Neural cell (in vitro differentiated cells): ENCODE data around the gene NT5DC4. TPM values are rescaled to one million over a fixed set of nuclear protein-coding genes. Genes with fewer than 3 reads are reported as not detected.

Experiments
- H2AFZ ChIP-seq: fragments of 200-600, 300-800 bp; sonication (generic), shearing (Covaris generic); 2 replicates; pipeline ENCODE4 v1.6.0; 2014; ENCODE audit warnings: low read depth, mild to moderate bottlenecking, antibody characterized with exemption, low read length, moderate library complexity
- H3F3A ChIP-seq: fragments of 200-600 bp; shearing (Covaris generic); 2 replicates; pipeline ENCODE4 v1.6.1; 2016; ENCODE audit warnings: mild to moderate bottlenecking, moderate library complexity, mixed read lengths, antibody characterized with exemption, low read length; ENCODE audit not compliant: insufficient read depth, poor library complexity, severe bottlenecking
- H3K27ac ChIP-seq: fragments of 200-600, 300-800 bp; sonication (generic), shearing (Covaris generic); 2 replicates; pipeline ENCODE4 v1.5.1; 2014; ENCODE audit warnings: mild to moderate bottlenecking, low read length, moderate library complexity
- H3K27me3 ChIP-seq: fragments of 300-800, 200-600 bp; sonication (generic), shearing (Covaris generic); 2 replicates; pipeline ENCODE4 v1.6.0; 2014; ENCODE audit warnings: mild to moderate bottlenecking, low read depth, low read length, moderate library complexity; ENCODE audit not compliant: insufficient read depth
- H3K36me3 ChIP-seq: fragments of 300-800, 200-600 bp; sonication (generic), shearing (Covaris generic); 2 replicates; pipeline ENCODE4 v1.5.1; 2014; ENCODE audit warnings: mild to moderate bottlenecking, antibody characterized with exemption, low read length, moderate library complexity; ENCODE audit not compliant: insufficient read depth
- H3K4me2 ChIP-seq: fragments of 300-800, 200-600 bp; sonication (generic), shearing (Covaris generic); 2 replicates; pipeline ENCODE4 v1.6.0; 2014; ENCODE audit warnings: mild to moderate bottlenecking, low read length
- H3K4me3 ChIP-seq: fragments of 300-800, 200-600 bp; sonication (generic), shearing (Covaris generic); 2 replicates; pipeline ENCODE4 v1.5.1; 2014; ENCODE audit warnings: mild to moderate bottlenecking, low read length, moderate library complexity
- H3K79me2 ChIP-seq: fragments of 200-600 bp; shearing (Covaris generic); replicated peaks from 2 replicates; pipeline ENCODE4 v1.6.0; 2014; ENCODE audit warnings: mild to moderate bottlenecking, low read length, moderate library complexity; ENCODE audit not compliant: insufficient read depth
- H3K9ac ChIP-seq: fragments of 300-800, 200-600 bp; sonication (generic), shearing (Covaris generic); 2 replicates; pipeline ENCODE4 v1.6.1; 2016; ENCODE audit warnings: mild to moderate bottlenecking, low read length, mixed read lengths
- H3K9me2 ChIP-seq: fragments of 200-600 bp; shearing (Covaris generic); 2 replicates; pipeline ENCODE4 v1.6.1; 2016; ENCODE audit warnings: mild to moderate bottlenecking, low read length, mixed read lengths; ENCODE audit not compliant: insufficient read depth
- H3K9me3 ChIP-seq: fragments of 200-600, 300-800 bp; sonication (generic), shearing (Covaris generic); 2 replicates; pipeline ENCODE4 v1.6.1; 2016; ENCODE audit warnings: mild to moderate bottlenecking, mixed run types, low read length, moderate library complexity, mixed read lengths
- H4K20me1 ChIP-seq: fragments of 200-600 bp; shearing (Covaris generic); 2 replicates; pipeline ENCODE4 v1.6.1; 2016; ENCODE audit warnings: mild to moderate bottlenecking, mixed run types; ENCODE audit not compliant: insufficient read depth
- EP300 ChIP-seq: fragments of 450-650 bp; conservative IDR thresholded peaks from 2 replicates; pipeline ENCODE4 v1.6.1; 2014; ENCODE audit warnings: antibody characterized with exemption, mild to moderate bottlenecking, moderate library complexity; ENCODE audit not compliant: poor library complexity, severe bottlenecking
- EZH2 ChIP-seq: fragments of 200-600, 300-800 bp; shearing (Covaris generic), sonication (generic); IDR thresholded peaks from 2 replicates; pipeline ENCODE4 v1.6.1; 2014; ENCODE audit warnings: antibody characterized with exemption, low read length, borderline replicate concordance, mild to moderate bottlenecking; ENCODE audit not compliant: insufficient read depth, poor library complexity, severe bottlenecking
- MXI1 ChIP-seq: fragments of 450-650 bp; conservative IDR thresholded peaks from 2 replicates; pipeline ENCODE4 v1.6.1; 2014; ENCODE audit warnings: antibody characterized with exemption, mild to moderate bottlenecking; ENCODE audit not compliant: poor library complexity, severe bottlenecking
- POLR2AphosphoS5 ChIP-seq: IDR thresholded peaks from 2 replicates; pipeline ENCODE4 v1.6.1; 2012
- RAD21 ChIP-seq: fragments of 450-650 bp; conservative IDR thresholded peaks from 2 replicates; pipeline ENCODE4 v1.6.1; 2014; ENCODE audit warnings: antibody characterized with exemption, mild to moderate bottlenecking, moderate library complexity
- SMC3 ChIP-seq: fragments of 450-650 bp; conservative IDR thresholded peaks from 2 replicates; pipeline ENCODE4 v1.6.1; 2014; ENCODE audit warnings: antibody characterized with exemption, mild to moderate bottlenecking, moderate library complexity; ENCODE audit not compliant: poor library complexity
- TAF1 ChIP-seq: IDR thresholded peaks from 2 replicates; pipeline ENCODE4 v1.6.1; 2012; ENCODE audit warnings: low read depth
- polyA plus RNA-seq: library from polyadenylated mRNA; depleted of rRNA; stranded (reverse); fragments of >200 nt; gene quantifications from 2 replicates; pipeline ENCODE4 v1.2.3, GENCODE V29; 2014
- TF ChIP-seq, protein P1 (sequence below): IDR thresholded peaks from 2 replicates; pipeline ENCODE4 v1.6.1; 2012; ENCODE audit warnings: borderline replicate concordance
- TF ChIP-seq, protein P2 (sequence below): fragments of 450-650 bp; IDR thresholded peaks from 2 replicates; pipeline ENCODE4 v1.5.1; 2014; ENCODE audit warnings: antibody characterized with exemption, mild to moderate bottlenecking, moderate library complexity; ENCODE audit not compliant: poor library complexity, severe bottlenecking

The NT5DC4 gene
- polyA plus RNA-seq, 1 donor from 2014 or later = not detected

DNA sequence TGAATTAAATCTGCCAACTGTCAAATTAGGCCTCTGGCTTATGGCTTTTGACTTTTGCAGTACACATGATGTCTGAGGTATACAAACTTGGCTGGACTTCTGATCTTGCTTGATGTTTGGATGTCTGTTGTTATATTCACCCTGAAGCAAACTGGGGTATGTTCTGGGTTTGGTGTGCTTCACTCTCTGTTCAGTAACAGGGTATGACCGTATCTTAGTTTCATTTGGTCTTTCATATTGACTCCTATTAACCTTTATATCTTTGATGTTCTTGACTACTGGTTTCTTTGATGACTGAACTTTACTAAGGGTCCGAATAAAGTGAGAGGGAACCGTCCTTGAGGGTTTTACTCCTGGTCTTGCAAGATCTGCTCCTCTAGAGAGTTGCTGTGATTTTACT, 35.4 kb downstream of the NT5DC4 start:
- H3K4me3 ChIP-seq = no peak overlapping the region
- no peaks in the 10 kb centered on the region for H3K9me2 ChIP-seq
- H2AFZ ChIP-seq = no peak overlapping the region
- no peak overlapping the region for H3K27ac ChIP-seq
- no peaks in the 10 kb centered on the region for H3K9me3 ChIP-seq
- no peaks in the 10 kb centered on the region for H4K20me1 ChIP-seq
- H3K27me3 ChIP-seq = no peaks in the 10 kb centered on the region
- H3K79me2 ChIP-seq = no peaks in the 10 kb centered on the region
- H3K9ac ChIP-seq = no peak overlapping the region
- H3F3A ChIP-seq = no peaks in the 10 kb centered on the region
- H3K36me3 ChIP-seq = no peaks in the 10 kb centered on the region
- H3K4me2 ChIP-seq = no peak overlapping the region
- TF ChIP-seq, protein P1, sequence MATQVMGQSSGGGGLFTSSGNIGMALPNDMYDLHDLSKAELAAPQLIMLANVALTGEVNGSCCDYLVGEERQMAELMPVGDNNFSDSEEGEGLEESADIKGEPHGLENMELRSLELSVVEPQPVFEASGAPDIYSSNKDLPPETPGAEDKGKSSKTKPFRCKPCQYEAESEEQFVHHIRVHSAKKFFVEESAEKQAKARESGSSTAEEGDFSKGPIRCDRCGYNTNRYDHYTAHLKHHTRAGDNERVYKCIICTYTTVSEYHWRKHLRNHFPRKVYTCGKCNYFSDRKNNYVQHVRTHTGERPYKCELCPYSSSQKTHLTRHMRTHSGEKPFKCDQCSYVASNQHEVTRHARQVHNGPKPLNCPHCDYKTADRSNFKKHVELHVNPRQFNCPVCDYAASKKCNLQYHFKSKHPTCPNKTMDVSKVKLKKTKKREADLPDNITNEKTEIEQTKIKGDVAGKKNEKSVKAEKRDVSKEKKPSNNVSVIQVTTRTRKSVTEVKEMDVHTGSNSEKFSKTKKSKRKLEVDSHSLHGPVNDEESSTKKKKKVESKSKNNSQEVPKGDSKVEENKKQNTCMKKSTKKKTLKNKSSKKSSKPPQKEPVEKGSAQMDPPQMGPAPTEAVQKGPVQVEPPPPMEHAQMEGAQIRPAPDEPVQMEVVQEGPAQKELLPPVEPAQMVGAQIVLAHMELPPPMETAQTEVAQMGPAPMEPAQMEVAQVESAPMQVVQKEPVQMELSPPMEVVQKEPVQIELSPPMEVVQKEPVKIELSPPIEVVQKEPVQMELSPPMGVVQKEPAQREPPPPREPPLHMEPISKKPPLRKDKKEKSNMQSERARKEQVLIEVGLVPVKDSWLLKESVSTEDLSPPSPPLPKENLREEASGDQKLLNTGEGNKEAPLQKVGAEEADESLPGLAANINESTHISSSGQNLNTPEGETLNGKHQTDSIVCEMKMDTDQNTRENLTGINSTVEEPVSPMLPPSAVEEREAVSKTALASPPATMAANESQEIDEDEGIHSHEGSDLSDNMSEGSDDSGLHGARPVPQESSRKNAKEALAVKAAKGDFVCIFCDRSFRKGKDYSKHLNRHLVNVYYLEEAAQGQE = no peak
- TF ChIP-seq TAF1 (no peak), POLR2AphosphoS5 (no peak), RAD21 (no peak), MXI1 (no peak), EZH2 (no peak), SMC3 (no peak), EP300 (no peak)
- TF ChIP-seq, protein P2, sequence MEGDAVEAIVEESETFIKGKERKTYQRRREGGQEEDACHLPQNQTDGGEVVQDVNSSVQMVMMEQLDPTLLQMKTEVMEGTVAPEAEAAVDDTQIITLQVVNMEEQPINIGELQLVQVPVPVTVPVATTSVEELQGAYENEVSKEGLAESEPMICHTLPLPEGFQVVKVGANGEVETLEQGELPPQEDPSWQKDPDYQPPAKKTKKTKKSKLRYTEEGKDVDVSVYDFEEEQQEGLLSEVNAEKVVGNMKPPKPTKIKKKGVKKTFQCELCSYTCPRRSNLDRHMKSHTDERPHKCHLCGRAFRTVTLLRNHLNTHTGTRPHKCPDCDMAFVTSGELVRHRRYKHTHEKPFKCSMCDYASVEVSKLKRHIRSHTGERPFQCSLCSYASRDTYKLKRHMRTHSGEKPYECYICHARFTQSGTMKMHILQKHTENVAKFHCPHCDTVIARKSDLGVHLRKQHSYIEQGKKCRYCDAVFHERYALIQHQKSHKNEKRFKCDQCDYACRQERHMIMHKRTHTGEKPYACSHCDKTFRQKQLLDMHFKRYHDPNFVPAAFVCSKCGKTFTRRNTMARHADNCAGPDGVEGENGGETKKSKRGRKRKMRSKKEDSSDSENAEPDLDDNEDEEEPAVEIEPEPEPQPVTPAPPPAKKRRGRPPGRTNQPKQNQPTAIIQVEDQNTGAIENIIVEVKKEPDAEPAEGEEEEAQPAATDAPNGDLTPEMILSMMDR = no peak

DNA sequence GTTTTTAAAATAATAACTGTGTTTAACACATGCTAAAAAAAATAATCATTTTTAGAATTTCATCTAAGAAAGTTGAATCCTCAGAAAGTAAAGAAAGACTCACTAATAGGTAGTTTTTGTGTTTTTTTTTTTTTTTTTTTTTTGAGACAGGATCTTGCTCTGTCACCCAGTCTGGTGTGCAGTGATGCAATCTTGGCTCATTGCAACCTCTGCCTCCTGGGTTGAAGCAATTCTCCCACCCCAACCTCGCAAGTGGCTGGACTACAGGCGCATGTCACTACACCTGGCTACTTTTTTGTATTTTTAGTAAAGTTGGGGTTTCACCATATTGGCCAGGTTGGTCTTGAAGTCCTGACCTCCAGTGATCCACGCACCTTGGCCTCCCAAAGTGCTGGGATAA, 36.4 kb downstream of the NT5DC4 start:
- H3K4me3 ChIP-seq = no peak overlapping the region
- no peaks in the 10 kb centered on the region for H4K20me1 ChIP-seq
- no peak overlapping the region for H3K4me2 ChIP-seq
- H3K9me3 ChIP-seq = no peaks in the 10 kb centered on the region
- no peak overlapping the region for H3K27ac ChIP-seq
- TF ChIP-seq MXI1 = no peak
- TF ChIP-seq, protein P2 = no peak
- TF ChIP-seq, protein P1 = no peak
- TF ChIP-seq TAF1 = no peak
- TF ChIP-seq EZH2 = no peak
- TF ChIP-seq EP300 = no peak
- TF ChIP-seq SMC3 = no peak
- TF ChIP-seq POLR2AphosphoS5 = no peak
- no peaks in the 10 kb centered on the region for H3F3A ChIP-seq
- no peak overlapping the region for H3K9ac ChIP-seq
- H3K27me3 ChIP-seq = no peaks in the 10 kb centered on the region
- H2AFZ ChIP-seq = no peak overlapping the region
- H3K36me3 ChIP-seq = no peaks in the 10 kb centered on the region
- no peaks in the 10 kb centered on the region for H3K9me2 ChIP-seq
- H3K79me2 ChIP-seq = no peaks in the 10 kb centered on the region
